Neural progenitor cell (in vitro differentiated cells): ENCODE data around the gene DUSP3.

Experiments used
- EZH2 ChIP-seq: fragments of 200-600 bp; sonication (generic); IDR thresholded peaks from 2 replicates; pipeline ENCODE4 v1.6.1; 2017; ENCODE audit warnings: antibody characterized with exemption, mild to moderate bottlenecking, moderate library complexity
- EZH2phosphoT487 ChIP-seq: fragments of 200-600 bp; sonication (generic); IDR thresholded peaks from 2 replicates; pipeline ENCODE4 v1.6.1; 2017; ENCODE audit warnings: antibody characterized with exemption
- TF ChIP-seq, protein P1 (sequence below): fragments of 200-600 bp; sonication (generic); IDR thresholded peaks from 2 replicates; pipeline ENCODE4 v1.5.1; 2017; ENCODE audit warnings: antibody characterized with exemption, mild to moderate bottlenecking

DNA sequence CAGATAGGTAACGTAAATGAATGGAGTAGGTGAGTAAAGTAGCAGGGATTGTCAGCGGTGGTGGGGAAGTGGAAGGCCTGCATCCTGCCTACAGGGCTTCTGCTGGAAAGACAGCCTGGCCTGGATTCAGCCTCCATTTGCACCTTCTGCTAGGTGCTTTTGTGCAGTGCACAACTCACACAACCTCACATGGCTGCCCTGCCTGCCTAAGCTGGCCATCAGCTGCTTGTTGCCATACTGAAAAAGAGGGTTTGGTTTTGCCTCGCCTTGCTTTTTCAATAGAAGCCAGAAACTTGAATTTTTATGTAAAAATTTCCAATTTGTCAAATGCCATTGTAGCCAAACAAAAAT, 56.5 kb downstream of the DUSP3 start:
- TF ChIP-seq, protein P1, sequence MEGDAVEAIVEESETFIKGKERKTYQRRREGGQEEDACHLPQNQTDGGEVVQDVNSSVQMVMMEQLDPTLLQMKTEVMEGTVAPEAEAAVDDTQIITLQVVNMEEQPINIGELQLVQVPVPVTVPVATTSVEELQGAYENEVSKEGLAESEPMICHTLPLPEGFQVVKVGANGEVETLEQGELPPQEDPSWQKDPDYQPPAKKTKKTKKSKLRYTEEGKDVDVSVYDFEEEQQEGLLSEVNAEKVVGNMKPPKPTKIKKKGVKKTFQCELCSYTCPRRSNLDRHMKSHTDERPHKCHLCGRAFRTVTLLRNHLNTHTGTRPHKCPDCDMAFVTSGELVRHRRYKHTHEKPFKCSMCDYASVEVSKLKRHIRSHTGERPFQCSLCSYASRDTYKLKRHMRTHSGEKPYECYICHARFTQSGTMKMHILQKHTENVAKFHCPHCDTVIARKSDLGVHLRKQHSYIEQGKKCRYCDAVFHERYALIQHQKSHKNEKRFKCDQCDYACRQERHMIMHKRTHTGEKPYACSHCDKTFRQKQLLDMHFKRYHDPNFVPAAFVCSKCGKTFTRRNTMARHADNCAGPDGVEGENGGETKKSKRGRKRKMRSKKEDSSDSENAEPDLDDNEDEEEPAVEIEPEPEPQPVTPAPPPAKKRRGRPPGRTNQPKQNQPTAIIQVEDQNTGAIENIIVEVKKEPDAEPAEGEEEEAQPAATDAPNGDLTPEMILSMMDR: no peak
- no peak for TF ChIP-seq EZH2phosphoT487
- TF ChIP-seq EZH2: no peak
